ENCODE results near the gene RMI1.

DNA sequence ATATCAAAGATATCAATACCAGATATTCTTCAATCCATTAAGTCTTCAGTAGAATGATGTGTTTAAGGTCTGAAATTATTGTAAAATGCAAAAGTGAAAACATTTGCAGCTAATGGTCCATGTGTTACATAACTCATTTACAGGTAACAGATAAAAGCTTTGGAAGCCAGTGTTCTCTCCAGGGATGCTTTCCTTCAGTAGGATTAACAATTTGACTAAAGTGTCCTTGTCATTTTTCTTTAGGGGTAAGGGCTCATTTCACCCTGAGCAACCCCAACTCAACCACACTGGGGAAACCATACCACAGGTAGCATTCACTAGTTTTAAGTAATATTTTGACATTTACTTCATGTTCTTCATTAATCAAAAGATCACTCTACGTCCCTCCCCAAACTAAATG lies 13.5 kb upstream of the RMI1 start:
- no peak for TF ChIP-seq POLR2A (IDR thresholded peaks at IDR 0.05)
- TF ChIP-seq CTCF (IDR thresholded peaks at IDR 0.05): no peak

Data from body of pancreas (tissue), 4 donors.